ENCODE results near the gene EPS8L2. TPM values are rescaled to one million over a fixed set of nuclear protein-coding genes. Genes with fewer than 3 reads are reported as not detected.

The EPS8L2 gene
- total and polyA plus RNA-seq, 2 of the 13 experiments (the other 11 are each of a cell fraction or from before 2014, with no cell fraction given), result 89.3 to 416 TPM

DNA sequence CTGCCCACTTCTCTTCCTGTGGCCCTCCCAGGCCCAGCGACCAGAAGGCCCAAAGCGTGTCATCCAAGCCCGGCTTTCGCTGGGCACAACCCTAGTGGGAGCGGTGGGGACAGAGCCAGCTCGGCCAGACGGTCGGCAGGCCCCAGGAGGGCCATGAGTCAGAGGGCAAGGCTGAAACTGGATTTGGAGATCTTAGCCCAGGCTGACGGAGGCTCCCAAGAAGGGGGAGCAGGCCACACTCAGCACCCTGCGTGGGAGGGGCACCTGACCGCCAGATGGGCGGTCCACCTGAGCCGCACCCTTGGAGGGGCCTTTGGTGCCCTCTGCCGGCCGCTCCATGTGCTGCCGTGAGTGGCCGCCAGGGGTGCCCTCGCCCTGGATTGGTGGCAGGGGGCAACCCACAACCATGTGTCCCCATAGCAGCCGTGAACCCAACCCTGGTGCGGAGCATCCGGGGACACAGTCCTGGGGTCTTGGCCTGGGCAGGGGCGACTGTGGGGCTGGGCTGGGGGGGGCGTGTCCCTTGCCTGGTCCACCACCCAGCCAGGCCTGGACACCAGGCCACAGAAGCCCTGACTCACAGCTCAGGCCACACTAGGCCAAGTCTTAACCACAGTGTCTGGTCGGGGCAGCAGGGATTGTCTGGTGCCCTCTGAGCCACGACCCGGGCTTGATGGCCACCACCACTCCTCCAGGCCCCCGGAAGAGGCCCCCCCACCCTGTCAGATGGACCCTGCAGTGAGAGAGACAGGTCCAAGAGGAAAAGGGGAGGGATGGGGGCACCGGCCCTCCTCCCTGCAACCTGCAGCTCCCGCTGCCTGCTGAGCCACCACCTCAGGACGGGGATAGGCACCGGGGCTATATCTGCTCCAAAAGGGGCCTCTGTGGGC, 22.1 kb downstream of the EPS8L2 start (continued):
- TF ChIP-seq ZNF326 (CRISPR knock-in tag; IDR thresholded peaks at IDR 0.05; ENCODE audit: borderline replicate concordance) (peak; percentile 80; the same call in 1 of the 2 replicates), TBL1XR1 (IDR thresholded peaks at IDR 0.05; ENCODE audit: borderline replicate concordance, low read length, partially characterized antibody) (no peak), ZFP1 (CRISPR knock-in tag; IDR thresholded peaks at IDR 0.05) (0 out of 2 replicates have a peak, but pooled peaks have one; percentile 27), GABPA (IDR thresholded peaks at IDR 0.05; ENCODE audit: low read depth, low read length) (no peak), GABPA (CRISPR knock-in tag; IDR thresholded peaks at IDR 0.05; ENCODE audit: low read depth) (peak; percentile 51), SP5 (CRISPR knock-in tag; IDR thresholded peaks at IDR 0.05; ENCODE audit: borderline replicate concordance, low read depth) (peak; percentile 89), ZKSCAN1 (IDR thresholded peaks at IDR 0.05; ENCODE audit: low read length) (no peak), ZNF501 (CRISPR knock-in tag; IDR thresholded peaks at IDR 0.05) (peak; percentile 78), SAP130 (CRISPR knock-in tag; IDR thresholded peaks at IDR 0.05; ENCODE audit: low read depth) (peak; percentile 76), POLR2AphosphoS5 (IDR thresholded peaks at IDR 0.05; ENCODE audit: low read depth, low read length) (peak; percentile 39; the same call in 1 of the 2 replicates), TP53 (CRISPR knock-in tag; conservative IDR thresholded peaks at IDR 0.05) (0 out of 2 replicates have a peak, but pooled peaks have one; percentile 23), HCFC1 (IDR thresholded peaks at IDR 0.05; ENCODE audit: low read depth, low read length) (peak; percentile 22; the same call in 1 of the 2 replicates), ZC3H13 (CRISPR knock-in tag; IDR thresholded peaks at IDR 0.05) (peak; percentile 96), SMAD3 (CRISPR knock-in tag; IDR thresholded peaks at IDR 0.05) (0 out of 2 replicates have a peak, but pooled peaks have one; percentile 46), JUN (CRISPR knock-in tag; IDR thresholded peaks at IDR 0.05) (0 out of 2 replicates have a peak, but pooled peaks have one; percentile 6), ATAD3A (CRISPR knock-in tag; IDR thresholded peaks at IDR 0.05) (no peak), ZNF546 (CRISPR knock-in tag; conservative IDR thresholded peaks at IDR 0.05) (0 out of 2 replicates have a peak, but pooled peaks have one; percentile 25), MAFK (conservative IDR thresholded peaks at IDR 0.05 in 1 of 2, IDR thresholded peaks at IDR 0.05 in 1 of 2; ENCODE audit: low read length in 2 of 2) (no peak), HMG20B (CRISPR knock-in tag; conservative IDR thresholded peaks at IDR 0.05) (no peak), SP2 (CRISPR knock-in tag; IDR thresholded peaks at IDR 0.05) (peak; percentile 34; the same call in 1 of the 2 replicates), ESRRA (CRISPR knock-in tag; IDR thresholded peaks at IDR 0.05; ENCODE audit: low read depth) (no peak), FOSL2 (CRISPR knock-in tag; IDR thresholded peaks at IDR 0.05) (no peak; the same call in 1 of the 2 replicates), ZNF850 (CRISPR knock-in tag; conservative IDR thresholded peaks at IDR 0.05) (no peak), ZFY (CRISPR knock-in tag; IDR thresholded peaks at IDR 0.05) (peak; percentile 81)
- TF ChIP-seq, protein P1, sequence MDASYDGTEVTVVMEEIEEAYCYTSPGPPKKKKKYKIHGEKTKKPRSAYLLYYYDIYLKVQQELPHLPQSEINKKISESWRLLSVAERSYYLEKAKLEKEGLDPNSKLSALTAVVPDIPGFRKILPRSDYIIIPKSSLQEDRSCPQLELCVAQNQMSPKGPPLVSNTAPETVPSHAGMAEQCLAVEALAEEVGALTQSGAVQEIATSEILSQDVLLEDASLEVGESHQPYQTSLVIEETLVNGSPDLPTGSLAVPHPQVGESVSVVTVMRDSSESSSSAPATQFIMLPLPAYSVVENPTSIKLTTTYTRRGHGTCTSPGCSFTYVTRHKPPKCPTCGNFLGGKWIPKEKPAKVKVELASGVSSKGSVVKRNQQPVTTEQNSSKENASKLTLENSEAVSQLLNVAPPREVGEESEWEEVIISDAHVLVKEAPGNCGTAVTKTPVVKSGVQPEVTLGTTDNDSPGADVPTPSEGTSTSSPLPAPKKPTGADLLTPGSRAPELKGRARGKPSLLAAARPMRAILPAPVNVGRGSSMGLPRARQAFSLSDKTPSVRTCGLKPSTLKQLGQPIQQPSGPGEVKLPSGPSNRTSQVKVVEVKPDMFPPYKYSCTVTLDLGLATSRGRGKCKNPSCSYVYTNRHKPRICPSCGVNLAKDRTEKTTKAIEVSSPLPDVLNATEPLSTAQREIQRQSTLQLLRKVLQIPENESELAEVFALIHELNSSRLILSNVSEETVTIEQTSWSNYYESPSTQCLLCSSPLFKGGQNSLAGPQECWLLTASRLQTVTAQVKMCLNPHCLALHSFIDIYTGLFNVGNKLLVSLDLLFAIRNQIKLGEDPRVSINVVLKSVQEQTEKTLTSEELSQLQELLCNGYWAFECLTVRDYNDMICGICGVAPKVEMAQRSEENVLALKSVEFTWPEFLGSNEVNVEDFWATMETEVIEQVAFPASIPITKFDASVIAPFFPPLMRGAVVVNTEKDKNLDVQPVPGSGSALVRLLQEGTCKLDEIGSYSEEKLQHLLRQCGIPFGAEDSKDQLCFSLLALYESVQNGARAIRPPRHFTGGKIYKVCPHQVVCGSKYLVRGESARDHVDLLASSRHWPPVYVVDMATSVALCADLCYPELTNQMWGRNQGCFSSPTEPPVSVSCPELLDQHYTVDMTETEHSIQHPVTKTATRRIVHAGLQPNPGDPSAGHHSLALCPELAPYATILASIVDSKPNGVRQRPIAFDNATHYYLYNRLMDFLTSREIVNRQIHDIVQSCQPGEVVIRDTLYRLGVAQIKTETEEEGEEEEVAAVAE (CRISPR knock-in tag; IDR thresholded peaks at IDR 0.05; ENCODE audit: borderline replicate concordance), result no peak
- TF ChIP-seq, protein P2, sequence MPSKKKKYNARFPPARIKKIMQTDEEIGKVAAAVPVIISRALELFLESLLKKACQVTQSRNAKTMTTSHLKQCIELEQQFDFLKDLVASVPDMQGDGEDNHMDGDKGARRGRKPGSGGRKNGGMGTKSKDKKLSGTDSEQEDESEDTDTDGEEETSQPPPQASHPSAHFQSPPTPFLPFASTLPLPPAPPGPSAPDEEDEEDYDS (CRISPR knock-in tag; IDR thresholded peaks at IDR 0.05), result peak; percentile 23; the same call in 1 of the 2 replicates
- TF ChIP-seq, protein P3, sequence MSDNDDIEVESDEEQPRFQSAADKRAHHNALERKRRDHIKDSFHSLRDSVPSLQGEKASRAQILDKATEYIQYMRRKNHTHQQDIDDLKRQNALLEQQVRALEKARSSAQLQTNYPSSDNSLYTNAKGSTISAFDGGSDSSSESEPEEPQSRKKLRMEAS (IDR thresholded peaks at IDR 0.05), result peak; percentile 74

All from HepG2 (cell line).